ENCODE results near the gene RNASE13.

- TF ChIP-seq CTCF (conservative IDR thresholded peaks at IDR 0.05; ENCODE audit: low read depth, low read length): no peak
- TF ChIP-seq EZH2 (IDR thresholded peaks at IDR 0.05; ENCODE audit: borderline replicate concordance, low read depth, low read length, poor library complexity, severe bottlenecking): no peak
Measured at GRCh38 chr14:20988717-20989470, 45.7 kb downstream of the RNASE13 start.
